HTR-8/SVneo (cell line): ENCODE data around the gene CHST10.
"Not testable (repeated sequence)": the region's sequence is repeated elsewhere in the genome, so short reads cannot be mapped to it uniquely, and the experiment has no call there.

Experiments used
- DNase-seq: peaks from one replicate; pipeline ENCODE4 v3.0.0; 2011; ENCODE audit warnings: low spot score, mixed read lengths; ENCODE audit not compliant: insufficient read length
- FAIRE-seq: peaks from 2 replicates; lab custom pipeline; 2011; peaks lifted over from hg19 to GRCh38; lab: Jason Lieb, UNC

CHST10 gene

DNA sequence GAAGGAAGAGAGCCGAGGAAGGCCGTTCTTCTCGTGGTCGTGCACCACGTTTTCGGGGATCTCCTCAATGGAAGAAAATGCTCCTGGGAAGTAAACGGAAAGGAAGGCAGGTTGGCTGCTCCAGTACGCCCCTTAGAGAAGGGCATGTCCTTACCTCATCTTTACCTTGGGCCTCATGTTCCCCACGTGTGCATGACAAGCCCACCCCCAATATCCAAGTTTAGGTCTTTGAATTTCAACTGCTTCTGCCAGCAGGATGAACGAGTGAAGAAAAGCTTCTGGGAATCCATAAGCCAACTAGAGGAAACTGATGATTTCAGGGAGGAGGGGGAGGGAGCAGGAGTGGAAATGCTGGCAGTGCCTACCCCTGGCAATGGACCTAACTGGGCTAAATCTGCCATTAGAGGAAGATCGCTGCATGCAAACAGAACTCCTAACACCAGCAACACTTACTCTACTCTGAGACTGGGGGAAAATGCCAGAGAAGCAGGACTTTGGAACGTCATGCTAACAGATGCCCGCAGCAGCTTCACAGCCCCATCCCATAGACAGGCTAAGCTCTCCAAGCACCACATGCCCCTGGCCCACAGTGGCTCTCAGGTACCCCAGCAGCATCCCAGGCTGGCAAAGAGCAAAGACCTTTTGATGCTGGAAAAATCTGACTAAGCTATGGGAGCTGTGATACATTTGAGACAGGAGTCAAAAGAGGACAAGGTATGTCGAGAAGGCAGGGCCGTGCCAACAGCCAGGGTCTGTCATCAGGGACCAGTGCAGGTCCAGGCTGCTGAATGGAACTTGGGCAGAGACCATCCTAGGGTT, 21.7 kb downstream of the CHST10 start:
- no peak for DNase-seq
- no peak for FAIRE-seq

DNA sequence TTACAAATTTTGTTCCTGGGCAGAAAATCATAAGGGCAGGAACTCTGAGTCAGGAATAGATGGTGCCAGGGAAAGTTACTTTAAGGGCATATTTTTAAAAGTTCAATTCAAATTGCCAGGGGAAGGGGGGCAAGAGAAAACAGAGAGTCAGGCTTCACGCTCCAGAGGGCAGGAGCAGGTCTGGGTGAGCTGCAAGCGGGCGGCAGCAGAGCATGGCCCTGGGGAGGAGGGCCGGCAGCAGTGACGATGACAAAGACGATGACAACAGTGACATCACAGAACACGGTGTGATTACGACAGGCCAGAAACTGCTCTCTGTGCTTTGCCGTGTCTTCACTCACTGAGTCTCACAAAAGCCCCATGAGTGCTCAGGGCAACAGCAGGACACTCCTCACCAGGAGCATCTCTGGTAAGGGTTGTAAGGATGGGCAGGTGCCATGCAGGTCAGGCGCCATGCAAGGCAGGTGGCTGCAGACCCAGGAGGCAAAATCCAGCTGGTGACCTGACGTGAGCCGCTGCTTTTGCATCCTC, 23.3 kb downstream of the CHST10 start:
- no peak for FAIRE-seq
- no peak for DNase-seq

DNA sequence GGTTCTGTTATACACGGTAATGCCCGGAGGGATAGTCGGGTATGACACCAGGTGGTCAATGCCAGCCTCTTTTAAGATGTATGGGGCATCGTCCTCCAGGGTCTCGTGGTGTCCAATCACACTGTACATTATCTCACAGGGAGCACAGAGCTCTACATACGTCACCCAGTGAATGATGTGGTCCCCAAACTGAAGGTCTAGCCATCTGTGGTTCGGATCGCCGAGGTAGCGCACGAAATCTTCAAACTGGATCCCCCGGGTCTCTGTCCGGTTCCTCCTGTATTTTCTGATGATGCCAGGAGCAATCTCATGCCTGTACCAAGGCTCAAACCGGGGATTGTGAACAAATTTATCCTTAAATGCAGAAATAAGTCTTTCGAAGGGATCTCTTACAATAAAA, 24.1 kb downstream of the CHST10 start:
- no peak for FAIRE-seq
- DNase-seq = no peak

DNA sequence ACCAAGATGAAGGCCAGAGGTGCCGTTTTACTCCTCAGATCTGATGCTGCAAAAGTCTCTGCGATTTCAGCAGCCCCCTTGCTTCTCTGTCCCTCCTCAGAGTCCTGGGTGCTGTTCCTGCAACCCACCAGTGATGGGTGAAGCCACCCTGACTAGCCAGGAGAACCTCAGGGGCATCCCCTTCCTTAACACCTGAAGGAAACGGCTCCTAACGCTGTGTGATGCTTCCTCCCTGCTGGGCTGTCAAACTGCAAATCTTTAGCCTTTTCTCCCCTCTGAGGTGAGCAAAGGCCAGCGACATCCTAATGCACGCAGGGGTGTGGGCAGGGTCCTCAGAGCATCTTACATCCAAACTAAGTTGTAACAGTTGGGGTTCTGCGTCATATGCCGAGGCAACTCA, 24.8 kb downstream of the CHST10 start:
- no peak for FAIRE-seq
- no peak for DNase-seq

DNA sequence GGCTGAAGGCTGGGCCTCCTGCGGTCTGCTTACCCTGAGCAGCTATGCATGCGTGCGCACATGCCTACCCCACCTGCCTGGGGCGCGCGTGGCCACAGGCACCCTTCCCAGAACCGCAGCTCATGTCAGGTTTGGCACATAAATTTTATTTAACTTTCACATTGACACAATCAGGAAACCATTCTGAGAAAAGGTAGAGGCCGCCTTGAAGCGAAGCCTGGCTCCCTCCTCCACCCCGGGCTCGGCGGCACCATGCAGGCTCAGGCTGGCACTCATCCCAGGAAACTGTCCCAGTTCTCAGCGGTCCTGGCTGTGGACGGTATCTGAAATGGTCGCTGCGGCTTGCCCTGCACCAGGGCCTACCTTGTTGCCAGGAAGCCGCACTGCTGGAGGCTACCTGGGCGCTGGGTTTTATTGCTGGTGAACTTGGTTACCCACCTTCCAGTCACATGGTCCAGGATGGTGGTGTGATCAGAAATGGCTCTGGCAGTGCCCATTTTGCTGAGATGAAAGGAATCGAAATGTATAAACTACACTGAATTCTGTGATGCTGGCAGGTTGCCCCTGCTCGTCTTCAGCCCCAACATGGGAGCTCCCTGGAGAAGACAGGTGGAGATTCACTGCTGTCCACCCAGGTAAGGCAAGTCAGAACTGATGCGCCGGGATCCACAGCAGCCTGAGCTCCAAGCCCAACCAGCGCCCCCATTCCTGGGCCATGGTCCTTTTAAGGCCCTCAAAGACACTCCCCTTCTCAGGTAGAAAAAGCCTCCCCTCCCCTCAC, 25.5 kb downstream of the CHST10 start:
- no peak for DNase-seq
- no peak for FAIRE-seq

DNA sequence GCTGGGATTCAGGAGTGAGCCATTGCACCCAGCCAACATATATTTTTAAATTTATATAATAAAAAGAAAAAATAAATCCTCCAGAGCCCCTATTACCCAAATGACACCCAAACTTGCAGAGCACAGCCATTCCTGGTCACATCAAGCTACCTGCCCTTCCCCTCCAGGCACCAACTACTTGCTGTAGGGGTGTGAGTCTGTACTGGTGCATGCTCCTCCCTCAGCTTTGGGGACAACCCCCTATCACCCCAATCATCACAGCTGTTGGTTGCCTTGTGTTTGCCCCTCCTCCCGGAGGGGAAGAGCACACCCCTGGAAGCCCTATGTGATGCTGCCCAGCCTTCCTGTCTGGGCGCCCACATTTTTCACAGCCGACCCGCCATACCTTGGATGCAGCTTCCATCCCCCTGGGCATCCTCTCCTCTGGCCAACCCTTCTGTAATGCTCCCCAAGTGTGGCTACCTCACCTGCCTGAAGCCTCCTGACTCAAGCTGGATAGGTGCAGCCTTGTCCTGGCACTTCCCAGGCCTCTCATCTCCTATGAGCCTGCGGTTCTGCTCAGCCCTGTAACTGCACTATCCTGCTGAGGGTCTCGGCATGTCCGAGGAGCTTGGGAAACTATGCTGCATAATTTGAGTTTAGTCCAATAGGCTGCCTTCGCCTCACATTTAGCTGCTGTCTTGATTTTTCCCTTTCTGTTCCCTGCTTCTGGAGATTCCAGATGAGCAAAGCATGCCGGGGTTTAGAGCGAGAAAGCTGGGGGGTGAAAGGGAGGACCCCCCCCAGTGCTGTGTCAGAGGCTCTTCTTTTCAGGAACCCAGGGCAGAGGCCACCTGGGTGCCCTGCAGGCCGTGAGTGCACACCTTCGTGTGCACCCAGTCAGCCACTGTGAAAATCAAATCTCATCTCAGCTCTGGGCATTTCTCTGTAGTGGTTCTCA, 27.2 kb downstream of the CHST10 start:
- FAIRE-seq (no peak), DNase-seq (no peak)

DNA sequence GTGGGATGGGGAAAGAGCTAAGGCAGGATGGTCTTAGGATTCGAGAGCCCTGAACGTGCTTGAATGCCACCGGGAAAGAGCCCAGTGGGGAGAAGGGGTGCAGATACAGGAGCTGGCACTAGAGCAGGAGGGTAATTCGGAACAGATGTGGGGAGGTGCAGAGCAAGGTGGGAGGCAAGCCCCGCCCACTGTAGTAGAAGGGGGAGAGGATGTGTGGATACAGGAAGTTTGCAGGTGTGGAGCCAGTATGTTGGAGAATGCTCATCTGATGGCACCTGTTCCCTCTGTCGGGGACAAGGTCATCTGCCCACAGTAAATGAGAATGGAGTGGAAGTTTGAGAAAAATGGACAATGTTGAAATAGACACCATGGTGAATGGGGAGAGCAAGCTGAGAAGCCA, 28.8 kb downstream of the CHST10 start:
- DNase-seq = no peak
- FAIRE-seq = no peak

DNA sequence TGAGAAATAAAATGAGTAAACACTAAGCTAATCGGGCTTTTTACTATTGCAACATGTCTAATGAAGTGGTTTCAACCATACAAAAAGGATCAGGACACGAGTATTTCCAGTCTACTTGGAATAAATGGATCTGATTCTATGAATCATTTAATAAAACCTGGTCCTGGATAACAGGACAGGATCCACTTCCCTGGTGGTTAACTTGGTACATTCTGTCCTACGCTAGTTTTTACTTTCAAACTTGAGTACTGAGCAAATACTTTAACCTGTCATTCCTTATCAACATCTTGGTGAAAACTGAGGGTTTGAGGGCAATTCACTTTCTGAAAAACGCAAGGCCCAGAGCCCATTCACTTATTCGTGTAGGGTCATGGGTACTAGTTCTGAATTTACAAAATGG, 33.5 kb downstream of the CHST10 start:
- DNase-seq (no peak), FAIRE-seq (no peak)

DNA sequence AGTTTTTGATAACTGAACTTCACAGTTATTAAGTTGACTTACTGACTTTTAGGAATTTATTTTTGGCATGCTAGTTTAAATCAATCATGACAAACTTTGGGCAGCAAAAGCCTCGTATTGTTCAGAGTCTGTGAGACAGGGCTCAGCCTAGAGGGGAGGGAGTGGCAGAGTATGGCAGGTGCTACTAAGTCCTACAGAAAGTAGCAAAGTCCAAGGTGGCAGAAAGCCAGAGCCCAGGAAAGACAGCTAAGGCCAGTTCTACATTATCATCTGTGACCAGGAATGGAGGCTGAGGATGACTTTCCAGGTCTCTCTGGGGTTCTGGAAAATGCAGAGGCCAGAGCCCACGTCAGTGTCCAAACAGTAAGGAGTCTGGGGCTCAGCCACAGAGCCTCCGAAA, 34.2 kb downstream of the CHST10 start:
- FAIRE-seq (no peak), DNase-seq (no peak)

DNA sequence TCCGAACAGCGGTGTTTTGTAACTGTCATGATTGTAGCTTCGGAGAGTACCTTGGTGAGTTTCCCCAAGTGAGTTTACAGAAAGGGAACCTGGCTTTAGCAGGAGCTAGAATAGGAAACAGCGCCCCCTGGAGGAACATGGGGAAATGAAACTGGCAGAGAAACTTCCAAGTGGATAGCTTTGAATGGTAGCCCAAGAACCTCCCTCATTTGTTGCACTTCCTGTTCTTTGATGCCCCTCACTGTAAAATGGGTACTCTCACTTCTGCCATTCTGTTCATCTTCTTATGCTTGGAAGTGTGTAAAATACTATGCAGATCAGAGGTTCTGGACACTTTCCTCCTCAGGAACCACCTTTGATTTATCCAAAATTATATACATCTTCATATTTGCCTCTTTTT, 36.2 kb downstream of the CHST10 start:
- DNase-seq = peak; percentile 69

DNA sequence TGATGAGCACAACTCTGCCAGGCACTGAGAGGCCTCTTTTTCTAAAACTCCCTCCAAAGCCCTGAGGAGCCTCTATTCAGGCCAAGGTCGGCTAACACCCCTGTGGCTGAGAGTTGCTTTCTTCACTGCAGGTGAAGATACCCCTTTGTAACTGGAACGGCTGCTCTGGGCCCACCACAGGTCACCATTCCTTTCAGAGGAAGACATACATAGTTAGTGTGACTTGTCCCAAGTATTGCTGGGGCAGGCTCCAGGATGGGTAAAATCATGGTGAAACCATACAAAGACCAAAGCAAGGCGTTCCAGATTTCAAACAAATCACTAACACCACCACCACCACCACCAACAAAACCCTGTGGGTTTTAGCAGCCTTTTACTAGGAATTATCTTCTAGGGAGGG, 36.8 kb downstream of the CHST10 start:
- FAIRE-seq (no peak), DNase-seq (no peak)

More for the DNA sequence above, 36.2 kb downstream of the CHST10 start:
- FAIRE-seq = no peak

DNA sequence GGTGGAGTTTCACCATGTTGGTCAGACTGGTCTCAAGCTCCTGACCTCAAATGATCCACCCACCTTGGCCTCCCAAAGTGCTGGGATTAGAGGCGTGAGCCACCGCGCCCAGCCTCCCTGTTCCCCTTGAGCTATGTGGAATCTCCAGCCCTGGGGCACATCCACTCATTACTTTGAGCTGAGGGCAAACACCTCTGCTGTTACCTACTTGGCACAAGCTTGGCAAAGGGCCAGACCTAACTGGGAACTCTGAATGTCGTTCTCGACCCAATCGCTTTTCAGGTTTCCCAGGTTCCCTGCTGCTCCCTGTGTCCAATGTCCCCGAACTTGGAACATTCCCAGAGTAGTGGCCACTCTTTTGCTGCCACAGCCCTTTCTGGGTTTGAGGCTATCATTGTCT, 40.6 kb downstream of the CHST10 start:
- FAIRE-seq (no peak), DNase-seq (no peak)

DNA sequence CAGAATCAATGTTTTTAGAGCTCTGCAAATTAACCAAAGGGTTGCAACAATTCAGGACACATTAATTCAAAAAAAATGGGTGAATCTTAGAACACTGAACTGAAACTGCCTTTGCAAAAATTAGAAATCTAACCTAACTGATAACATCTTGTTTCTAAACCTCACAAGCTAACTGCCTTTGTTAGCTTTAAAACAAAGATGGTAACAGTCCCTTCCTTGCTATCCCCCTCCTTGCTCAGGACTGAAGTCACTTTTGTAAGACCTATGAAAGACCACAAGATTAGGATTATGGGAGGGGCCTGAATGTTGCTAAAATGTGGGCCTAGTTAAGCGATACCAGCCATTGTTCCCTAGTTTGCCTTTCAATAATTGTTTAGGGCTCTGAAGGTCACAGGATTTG, 50.3 kb downstream of the CHST10 start:
- DNase-seq (no peak), FAIRE-seq (no peak)

DNA sequence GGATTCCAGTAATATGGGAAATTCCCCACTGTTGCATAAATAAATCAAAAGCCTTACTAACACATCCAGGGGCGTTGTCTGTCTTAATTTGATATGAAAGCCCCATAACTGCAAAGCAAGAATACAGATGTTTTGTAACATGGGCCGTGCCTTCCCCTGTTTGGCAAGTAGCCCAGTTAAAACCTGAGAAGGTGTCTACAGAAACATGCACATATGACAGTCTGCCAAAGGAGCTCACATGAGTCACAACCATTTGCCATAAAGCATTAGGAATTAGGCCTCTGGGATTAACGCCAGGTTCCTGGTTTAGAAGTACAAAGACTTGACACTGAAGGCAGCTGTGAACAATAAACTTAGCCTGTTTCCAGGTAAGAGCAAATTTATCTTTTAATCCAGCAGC, 52.0 kb downstream of the CHST10 start:
- DNase-seq = no peak
- FAIRE-seq = no peak

DNA sequence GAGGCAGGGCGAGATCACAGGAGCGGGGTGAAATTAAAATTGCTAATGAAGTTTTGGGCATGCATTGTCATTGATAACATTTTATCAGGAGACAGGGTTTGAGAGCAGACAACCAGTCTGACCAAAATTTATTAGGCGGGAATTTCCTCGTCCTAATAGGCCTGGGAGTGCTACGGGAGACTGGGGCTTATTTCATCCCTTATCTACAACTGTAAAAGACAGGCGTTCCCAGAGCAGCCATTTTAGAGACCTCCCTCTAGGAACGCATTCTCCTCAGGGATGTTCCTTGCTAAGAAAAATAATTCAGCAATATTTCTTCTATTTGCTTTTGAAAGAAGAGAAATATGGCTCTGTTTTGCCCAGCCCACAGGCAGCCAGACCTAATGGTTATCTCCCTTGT, 55.2 kb downstream of the CHST10 start:
- not testable (repeated sequence) for FAIRE-seq, DNase-seq

DNA sequence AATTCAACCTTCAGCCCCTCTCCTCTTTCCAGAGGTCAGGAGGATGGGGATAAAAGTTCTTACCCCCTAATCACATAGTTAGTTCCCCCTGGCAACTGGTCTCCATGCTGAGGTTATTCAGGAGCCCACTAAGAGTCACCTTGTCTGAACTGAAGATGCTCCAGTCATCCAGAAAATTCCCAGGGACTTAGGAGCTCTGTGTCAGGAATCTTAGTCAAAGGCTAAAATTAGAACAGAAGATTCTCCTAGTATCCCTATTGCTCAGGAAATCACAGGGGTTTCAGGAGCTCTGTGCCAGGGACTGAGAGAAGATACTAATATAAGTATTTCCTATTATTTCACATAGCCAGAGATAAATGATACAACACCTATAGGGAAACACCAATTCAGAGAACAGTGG, 57.9 kb downstream of the CHST10 start:
- DNase-seq (no peak), FAIRE-seq (no peak)

DNA sequence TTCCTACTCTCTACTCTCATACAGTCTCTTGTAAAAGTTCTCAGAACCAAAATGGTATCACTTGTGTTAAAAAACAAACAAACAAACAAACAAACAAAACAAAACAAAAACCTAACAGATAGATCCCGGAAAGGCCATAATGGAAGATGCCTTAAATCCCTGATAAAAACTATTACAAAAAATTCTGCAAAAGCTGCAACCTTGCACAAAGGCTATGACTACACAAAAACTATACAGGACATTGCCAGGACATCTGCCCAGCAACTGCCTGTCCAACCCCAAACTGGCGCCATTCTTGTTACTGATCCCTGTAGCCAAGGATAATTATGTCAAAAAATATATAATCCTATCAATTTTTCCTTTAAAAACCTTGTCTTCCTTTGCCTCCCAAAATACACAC, 58.9 kb downstream of the CHST10 start:
- FAIRE-seq = no peak
- no peak for DNase-seq

DNA sequence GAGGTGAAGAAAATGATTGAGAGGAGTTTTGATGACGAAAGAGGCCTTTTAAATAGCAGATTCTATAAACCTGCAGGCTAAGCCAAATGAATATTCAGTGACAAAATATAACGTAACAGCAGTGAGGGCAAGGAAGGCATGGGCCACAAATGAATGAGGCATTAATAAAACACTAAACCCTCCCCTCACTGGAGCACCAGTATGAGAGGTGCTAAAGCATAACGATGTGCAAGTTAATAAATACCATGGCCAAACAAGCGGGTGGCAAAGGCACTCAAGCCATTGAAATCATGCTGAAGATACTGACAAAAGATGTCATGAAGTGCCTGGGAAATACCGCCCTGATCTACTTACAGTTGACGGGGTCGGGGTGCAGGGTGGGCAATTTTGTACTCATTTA, 64.9 kb downstream of the CHST10 start:
- DNase-seq (no peak), FAIRE-seq (no peak)

DNA sequence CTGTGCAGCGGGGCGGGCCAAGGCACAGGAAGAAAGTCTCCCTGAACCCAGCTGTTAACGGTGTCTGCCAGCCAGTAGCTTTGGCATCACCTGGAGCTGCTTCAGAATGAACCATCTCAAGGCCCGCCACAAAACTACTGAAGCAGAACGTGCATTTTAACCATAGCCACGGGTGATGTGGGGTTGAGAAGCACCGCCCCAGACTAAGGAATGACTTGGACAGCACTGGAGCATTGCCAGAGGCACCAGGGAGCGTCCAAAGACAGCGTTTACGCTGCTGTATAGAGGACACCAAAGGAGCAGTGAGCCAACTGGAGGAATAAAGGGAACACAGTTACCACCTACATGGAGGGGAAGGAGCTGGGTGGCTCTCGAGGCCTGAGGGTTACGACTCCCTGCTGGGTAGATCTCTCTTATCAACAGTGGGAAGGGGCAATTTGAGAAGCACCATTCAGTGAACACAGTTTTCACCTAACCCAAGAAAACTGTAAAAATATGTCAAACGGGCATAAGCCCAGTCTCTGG, 66.7 kb downstream of the CHST10 start:
- DNase-seq (no peak), FAIRE-seq (no peak)

DNA sequence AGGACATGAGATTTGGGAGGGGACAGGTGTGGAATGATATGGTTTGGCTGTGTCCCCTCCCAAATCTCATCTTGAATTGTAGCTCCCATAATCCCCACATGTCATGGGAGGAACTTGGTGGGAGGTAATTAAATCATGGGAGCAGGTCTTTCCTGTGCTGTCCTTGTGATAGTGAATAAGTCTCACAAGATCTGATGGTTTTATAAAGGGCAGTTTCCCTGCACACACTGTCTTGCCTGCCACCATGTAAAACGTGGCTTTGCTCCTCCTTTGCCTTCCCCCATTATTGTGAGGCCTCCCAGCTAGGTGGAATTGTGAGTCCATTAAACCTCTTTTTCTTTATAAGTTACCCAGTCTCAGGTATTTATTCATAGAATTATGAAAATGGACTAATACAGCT, 72.3 kb downstream of the CHST10 start:
- FAIRE-seq, DNase-seq: not testable (repeated sequence)
